Nephron (organoid): ENCODE measurements around the gene EFNA5.
A peak's percentile ranks its signal among the peaks of the same experiment; 100 is the strongest.

ENCODE experiments used
- H3K27ac Mint-ChIP-seq, 3 experiments: 2 replicates each; pipeline ENCODE4 v1.8.0; 2020; ENCODE audit warnings: mixed read lengths in 3 of 3, mild to moderate bottlenecking in 2 of 3, moderate library complexity in 1 of 3
- H3K27me3 Mint-ChIP-seq: 2 replicates; pipeline ENCODE4 v1.8.0; 2021; ENCODE audit warnings: low read depth, mild to moderate bottlenecking, moderate library complexity, mixed read lengths
- H3K36me3 Mint-ChIP-seq: 2 replicates; pipeline ENCODE4 v1.8.0; 2020; ENCODE audit warnings: low read depth, mixed read lengths
- H3K4me1 Mint-ChIP-seq: 2 replicates; pipeline ENCODE4 v1.8.0; 2020; ENCODE audit warnings: mixed read lengths
- H3K4me3 Mint-ChIP-seq, 3 experiments: 2 replicates each; pipeline ENCODE4 v1.8.0; 2020; ENCODE audit warnings: mild to moderate bottlenecking in 3 of 3, mixed read lengths in 3 of 3, moderate library complexity in 2 of 3
- H3K9me3 Mint-ChIP-seq: 2 replicates; pipeline ENCODE4 v1.8.0; 2020; ENCODE audit warnings: mixed read lengths
- TF ChIP-seq, protein P1 (sequence below), 3 experiments: fragments of 200-600 bp; sonication (generic); IDR thresholded peaks; one replicate each; pipeline ENCODE4 v1.5.0; 2021; ENCODE audit warnings: antibody characterized with exemption in 3 of 3; ENCODE audit not compliant: unreplicated experiment in 3 of 3

The EFNA5 gene

DNA sequence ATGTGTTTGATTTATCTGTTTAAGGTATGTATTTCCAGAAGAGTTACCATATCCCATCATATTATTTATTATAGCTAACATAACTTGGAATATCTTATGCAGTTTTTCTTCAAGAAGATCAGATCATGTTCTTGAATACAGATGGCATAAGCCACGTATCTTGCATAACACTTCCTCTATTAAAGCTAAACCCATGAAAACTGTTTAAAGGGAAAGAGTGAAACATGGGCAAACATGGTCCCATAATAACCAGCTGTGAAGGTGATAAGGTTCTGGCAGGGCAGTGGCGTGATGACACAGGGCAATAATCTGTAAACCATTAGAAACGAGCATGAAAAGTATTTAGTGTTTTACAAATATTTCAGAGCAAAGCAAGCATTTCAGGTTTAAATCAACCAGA lies 34.2 kb downstream of the EFNA5 start:
- no peaks in the 10 kb centered on the region for H3K27me3 Mint-ChIP-seq
- no peak overlapping the region for H3K27ac Mint-ChIP-seq
- H3K36me3 Mint-ChIP-seq: no peaks in the 10 kb centered on the region
- TF ChIP-seq, protein P1, sequence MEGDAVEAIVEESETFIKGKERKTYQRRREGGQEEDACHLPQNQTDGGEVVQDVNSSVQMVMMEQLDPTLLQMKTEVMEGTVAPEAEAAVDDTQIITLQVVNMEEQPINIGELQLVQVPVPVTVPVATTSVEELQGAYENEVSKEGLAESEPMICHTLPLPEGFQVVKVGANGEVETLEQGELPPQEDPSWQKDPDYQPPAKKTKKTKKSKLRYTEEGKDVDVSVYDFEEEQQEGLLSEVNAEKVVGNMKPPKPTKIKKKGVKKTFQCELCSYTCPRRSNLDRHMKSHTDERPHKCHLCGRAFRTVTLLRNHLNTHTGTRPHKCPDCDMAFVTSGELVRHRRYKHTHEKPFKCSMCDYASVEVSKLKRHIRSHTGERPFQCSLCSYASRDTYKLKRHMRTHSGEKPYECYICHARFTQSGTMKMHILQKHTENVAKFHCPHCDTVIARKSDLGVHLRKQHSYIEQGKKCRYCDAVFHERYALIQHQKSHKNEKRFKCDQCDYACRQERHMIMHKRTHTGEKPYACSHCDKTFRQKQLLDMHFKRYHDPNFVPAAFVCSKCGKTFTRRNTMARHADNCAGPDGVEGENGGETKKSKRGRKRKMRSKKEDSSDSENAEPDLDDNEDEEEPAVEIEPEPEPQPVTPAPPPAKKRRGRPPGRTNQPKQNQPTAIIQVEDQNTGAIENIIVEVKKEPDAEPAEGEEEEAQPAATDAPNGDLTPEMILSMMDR (IDR thresholded peaks at IDR 0.05; ENCODE audit: unreplicated experiment in 3 of 3): no peak
- H3K4me1 Mint-ChIP-seq: peaks cover 29% of the 10 kb centered on the region
- H3K4me3 Mint-ChIP-seq: no peak overlapping the region
- no peaks in the 10 kb centered on the region for H3K9me3 Mint-ChIP-seq

DNA sequence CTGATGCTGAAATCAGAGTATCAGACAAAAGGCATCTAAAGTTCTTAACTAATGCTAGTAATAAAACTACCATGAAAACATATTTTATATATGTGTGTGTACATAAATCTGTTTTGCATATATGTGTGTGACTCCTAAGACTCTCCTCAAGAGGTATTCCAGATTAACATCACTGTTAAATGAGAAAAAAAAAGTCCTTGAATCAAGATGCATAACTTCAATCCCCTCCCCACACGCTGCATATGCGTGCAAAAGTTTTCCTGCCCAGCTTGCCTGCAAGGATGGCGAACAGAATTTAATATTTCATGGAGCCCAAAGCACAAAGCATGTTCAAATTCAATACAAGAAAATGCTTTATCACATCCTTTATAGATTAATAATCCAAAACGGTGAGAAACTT lies 34.7 kb downstream of the EFNA5 start:
- H3K4me1 Mint-ChIP-seq: peaks cover 29% of the 10 kb centered on the region
- H3K27me3 Mint-ChIP-seq: no peaks in the 10 kb centered on the region
- H3K36me3 Mint-ChIP-seq: peaks cover 1% of the 10 kb centered on the region
- H3K9me3 Mint-ChIP-seq: no peaks in the 10 kb centered on the region
- H3K4me3 Mint-ChIP-seq: no peak overlapping the region
- H3K27ac Mint-ChIP-seq: peak overlapping the region in 2 of 3 experiments; percentile 41 to 46
- TF ChIP-seq, protein P1 (IDR thresholded peaks at IDR 0.05; ENCODE audit: unreplicated experiment in 3 of 3): no peak

DNA sequence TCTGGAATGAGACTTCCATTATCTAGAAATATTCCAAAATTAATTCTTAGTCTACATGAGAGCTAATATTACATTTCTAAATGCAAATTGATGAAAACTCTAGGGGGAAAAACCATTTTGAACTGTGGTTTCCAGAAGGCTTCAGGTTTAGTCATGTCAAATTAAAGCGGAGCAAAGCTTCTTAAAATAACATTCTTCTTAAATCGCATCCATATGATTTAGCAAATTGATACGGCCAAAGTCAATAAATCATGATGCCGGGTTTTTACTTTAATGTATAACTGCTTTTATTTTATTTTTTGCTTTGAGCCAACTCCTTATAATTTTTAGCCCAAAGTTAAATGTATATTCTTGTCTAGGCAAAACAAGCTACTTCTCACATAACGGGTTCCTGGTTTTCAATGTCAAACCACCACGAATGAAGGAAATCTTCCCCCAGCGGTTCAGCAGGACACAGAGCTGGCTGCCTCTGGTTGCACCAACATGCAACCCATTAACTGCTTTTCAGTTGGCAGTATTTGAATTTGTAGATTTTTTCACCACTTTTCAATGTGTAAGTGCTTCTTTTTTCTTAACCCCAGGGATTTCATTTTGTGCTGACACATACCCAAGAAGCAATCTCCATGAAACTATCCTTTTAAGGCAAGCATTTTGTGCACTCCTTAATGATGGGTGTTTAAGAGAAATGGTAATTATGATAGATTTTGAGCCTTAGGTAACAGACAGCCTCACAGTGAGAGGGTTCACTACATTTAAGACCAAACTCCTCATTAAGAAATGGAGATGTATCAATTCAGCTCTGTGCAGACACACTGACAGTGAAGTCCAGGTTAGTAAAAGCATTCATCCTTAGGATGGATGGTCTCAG lies 35.5 kb downstream of the EFNA5 start:
- H3K27ac Mint-ChIP-seq: peak overlapping the region; percentile 30 to 59 (median 37)
- no peaks in the 10 kb centered on the region for H3K27me3 Mint-ChIP-seq
- peaks cover 23% of the 10 kb centered on the region for H3K4me1 Mint-ChIP-seq
- H3K9me3 Mint-ChIP-seq: no peaks in the 10 kb centered on the region
- peak overlapping the region in 1 of 3 experiments; percentile 27 for H3K4me3 Mint-ChIP-seq
- TF ChIP-seq, protein P1 (IDR thresholded peaks at IDR 0.05; ENCODE audit: unreplicated experiment in 3 of 3): no peak
- peaks cover 5% of the 10 kb centered on the region for H3K36me3 Mint-ChIP-seq

DNA sequence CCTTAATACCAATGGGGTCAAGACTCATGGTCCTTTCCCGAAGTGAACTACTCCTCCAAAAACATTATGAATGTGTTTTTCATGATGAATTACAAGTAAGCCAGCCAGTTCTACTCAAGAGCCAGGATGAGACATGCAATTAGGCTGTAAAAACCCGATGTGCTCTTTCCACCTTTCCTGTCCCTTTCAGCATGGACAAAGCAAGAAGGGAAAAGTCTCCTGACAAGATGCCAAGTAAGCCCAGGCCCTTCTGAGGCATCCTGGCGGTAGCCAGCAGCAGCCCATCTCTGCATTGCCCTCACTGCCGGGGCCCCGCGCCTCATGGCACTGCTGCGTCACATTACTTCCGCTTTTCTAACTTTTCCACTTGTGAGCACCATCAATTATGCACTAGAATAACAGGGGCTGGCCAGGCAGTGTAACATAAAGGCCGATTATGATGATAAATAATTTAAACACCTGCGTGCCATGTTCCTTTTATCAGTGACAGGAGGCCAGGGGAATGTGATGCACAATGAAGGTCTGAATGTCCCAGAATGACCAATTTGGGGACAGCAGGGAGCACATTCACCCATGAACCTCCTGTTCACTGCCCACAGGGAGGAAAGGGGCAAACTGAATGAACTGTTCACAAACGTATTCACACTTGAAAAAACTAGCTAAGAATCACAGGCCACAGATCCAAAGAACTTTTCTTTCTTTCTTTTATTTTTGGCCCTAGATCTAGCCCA lies 37.4 kb downstream of the EFNA5 start:
- no peak overlapping the region for H3K4me3 Mint-ChIP-seq
- H3K36me3 Mint-ChIP-seq: peaks cover 11% of the 10 kb centered on the region
- H3K4me1 Mint-ChIP-seq: peaks cover 23% of the 10 kb centered on the region
- TF ChIP-seq, protein P1 (IDR thresholded peaks at IDR 0.05; ENCODE audit: unreplicated experiment in 3 of 3): no peak
- H3K27ac Mint-ChIP-seq: no peak overlapping the region
- no peaks in the 10 kb centered on the region for H3K9me3 Mint-ChIP-seq
- H3K27me3 Mint-ChIP-seq: no peaks in the 10 kb centered on the region

DNA sequence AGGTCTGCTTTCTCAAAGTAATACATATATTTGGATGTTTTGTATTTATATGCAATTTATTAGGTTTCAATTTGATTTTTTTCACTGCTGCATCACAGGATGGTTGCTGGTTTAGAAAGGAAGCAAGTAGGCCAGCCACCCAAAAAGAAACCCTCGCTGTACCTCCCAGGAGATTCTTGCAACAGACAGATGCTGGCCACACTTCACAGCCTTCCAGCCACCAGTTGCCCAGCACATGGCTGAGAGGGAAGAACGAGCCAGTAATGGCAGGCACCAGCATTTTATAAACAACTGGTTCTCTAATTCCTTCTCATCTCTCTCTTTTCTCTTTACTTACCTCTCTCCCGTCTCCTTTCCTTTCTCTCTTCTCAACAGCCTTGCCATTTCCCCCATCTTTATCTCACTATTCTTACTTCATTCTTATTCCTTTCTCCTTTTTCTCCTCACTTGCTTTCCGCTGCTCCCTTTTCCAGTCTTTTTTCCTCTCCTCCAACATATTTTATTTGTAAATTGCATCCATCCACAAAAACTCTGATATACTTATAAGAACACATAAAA lies 38.9 kb downstream of the EFNA5 start:
- TF ChIP-seq, protein P1 (IDR thresholded peaks at IDR 0.05; ENCODE audit: unreplicated experiment in 3 of 3): no peak
- no peaks in the 10 kb centered on the region for H3K9me3 Mint-ChIP-seq
- peaks cover 23% of the 10 kb centered on the region for H3K4me1 Mint-ChIP-seq
- H3K27me3 Mint-ChIP-seq: no peaks in the 10 kb centered on the region
- no peak overlapping the region for H3K4me3 Mint-ChIP-seq
- peak overlapping the region in 1 of 3 experiments; percentile 4 for H3K27ac Mint-ChIP-seq
- peaks cover 11% of the 10 kb centered on the region for H3K36me3 Mint-ChIP-seq
